HG02943 (cell line): Measurements from ENCODE around the gene SLC25A6.
A peak's percentile ranks its signal among the peaks of the same experiment; 100 is the strongest.
"Not testable (repeated sequence)": the region's sequence is repeated elsewhere in the genome, so short reads cannot be mapped to it uniquely, and the experiment has no call there.

Experiments used
- ATAC-seq: cut with Tn5 transposase; IDR thresholded peaks from one replicate; pipeline ENCODE4 v1.9.1; 2021; ENCODE audit warnings: mild to moderate bottlenecking, low read depth, moderate library complexity; ENCODE audit not compliant: unreplicated experiment

The SLC25A6 gene

DNA sequence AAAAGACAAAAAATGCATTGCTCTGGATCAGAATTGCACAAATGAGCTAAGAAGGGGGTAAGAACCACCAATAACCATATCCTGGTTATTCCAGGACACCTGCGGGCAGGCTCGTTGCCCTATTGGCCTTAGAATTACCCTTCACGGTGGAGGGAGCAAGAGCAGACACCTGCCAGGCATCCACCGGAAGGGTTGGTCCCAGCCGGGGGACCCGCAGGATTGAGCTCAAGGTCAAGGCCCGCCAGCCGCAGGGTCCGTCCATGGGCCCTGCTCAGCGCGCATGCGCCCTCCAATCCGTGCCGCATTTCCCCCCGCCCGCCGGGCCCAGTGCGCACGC is 575 bp downstream of the SLC25A6 start:
- ATAC-seq: peak; percentile 31

DNA sequence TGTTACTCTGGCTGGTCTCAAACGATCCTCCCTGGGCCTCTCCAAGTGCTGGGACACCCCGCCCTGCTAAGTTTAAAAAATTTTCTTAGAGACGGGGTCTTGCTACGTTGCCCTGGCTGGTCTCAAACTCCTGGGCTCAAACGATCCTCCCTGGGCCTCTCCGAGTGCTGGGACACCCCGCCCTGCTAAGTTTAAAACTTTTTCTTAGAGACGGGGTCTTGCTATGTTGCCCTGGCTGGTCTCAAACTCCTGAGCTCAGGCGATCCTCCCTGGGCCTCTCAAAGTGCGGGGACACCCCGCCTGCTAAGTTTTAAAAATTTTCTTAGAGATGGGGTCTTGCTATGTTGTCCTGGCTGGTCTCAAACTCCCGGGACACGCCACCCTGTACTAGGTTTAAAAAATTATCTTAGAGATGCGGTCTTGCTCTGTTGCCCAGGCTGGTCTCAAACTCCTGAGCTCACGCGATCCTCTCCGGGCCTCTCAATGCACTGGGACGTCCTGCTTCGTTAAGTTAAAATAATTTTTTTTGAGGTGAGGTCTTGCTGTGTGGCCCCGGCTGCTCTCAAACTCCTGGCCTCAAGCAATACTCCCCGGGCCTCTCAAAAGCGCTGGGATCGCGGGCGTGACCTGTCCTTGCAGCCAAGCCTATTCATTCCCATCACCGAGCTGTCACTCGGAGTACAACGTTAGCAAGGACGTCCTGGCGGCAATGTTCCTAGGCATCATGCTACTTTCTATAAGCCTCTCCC is 1.1 kb downstream of the SLC25A6 start:
- ATAC-seq: no peak

DNA sequence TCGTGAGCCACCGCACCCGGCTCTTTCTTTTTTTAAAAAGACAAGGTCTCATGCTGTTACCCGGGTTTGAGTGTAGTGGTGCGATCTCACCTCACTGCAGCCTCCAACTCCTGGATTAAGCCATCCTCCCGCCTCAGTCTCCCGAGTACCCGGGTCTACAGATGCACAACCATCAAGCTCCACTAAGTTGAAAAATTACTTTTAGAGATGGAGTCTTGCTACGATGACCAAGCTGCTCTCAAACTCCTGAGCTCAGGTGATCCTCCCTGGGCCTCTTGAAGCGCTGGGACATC is 2.0 kb downstream of the SLC25A6 start:
- no peak for ATAC-seq

DNA sequence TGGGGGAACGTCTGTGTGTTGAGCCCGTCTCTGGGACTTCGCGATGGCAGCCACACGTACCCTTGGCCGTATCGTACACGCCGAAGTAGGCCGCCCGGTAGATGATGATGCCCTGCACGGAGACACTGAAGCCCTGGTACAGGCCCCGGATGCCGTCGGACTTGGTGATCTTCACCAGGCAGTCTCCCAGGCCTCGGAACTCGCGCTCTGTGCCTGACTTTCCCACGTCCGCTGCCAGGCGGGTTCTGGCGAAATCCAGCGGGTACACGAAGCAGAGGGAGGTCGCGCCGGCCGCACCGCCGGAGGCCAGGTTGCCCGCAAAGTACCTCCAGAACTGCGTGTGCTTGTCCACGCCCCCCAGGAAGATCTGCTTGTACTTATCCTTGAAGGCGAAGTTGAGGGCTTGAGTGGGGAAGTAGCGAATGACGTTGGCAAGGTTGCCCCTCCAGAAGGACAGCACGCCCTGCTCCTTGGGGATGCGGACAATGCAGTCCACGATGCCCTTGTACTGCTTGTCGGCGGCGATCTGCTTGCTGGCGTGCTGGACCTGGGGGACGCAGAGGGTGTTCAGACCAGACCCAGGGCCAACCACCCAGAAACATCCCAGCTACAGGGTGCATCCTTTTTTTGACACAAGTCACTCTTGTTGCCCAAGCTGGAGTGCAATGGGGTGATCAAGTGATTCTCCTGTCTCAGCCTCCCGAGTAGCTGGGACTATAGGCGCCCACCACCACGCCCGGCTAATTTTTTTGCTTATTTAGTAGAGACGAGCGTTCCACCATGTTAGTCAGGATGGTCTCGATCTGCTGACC is 2.5 kb downstream of the SLC25A6 start:
- ATAC-seq: no peak

DNA sequence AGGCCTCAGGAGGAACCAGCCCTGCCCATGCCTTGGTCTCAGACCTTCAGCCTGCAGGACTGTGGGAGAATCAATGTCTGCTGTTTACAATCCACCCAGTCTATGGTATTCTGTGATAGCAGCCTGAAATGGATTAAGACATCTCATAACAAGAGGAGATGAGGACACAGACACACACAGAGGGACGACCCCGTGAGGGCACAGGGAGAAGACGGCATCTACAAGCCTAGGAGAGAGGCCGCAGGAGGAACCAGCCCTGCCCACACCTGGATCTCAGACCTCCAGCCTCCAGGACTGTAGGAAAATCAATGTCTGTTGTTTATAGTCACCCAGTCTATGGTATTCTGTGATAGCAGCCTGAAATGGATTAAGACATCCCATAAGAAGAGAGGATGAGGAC is 3.3 kb downstream of the SLC25A6 start:
- no peak for ATAC-seq

DNA sequence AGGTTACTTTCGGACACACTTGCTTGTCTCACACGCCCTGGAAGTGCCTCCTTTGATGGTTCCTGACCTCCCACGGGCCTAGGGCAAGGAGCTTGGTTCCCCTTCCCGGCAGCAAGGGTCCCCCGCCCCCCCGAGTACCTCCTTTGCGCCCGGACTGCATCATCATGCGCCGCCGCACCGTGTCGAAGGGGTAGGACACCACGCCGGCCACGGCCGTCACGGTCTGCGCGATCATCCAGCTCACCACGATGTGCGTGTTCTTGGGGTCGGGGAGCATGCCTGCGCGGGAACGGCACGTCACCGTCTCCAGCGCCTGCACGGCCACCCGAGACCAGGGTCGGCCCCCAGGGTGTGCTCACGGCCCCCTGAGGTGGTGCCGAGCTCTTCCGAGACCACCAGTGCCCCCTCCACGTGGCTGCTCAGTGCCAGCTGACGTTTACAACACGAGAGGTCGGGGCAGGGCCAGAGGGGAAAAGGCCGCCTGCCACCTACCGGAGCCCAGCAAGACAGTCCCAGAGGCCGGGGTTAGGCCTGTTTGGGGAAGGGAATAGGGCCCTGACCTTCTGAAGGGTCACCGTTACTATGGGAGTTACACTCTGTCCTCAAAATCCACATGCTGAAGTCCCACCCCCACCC is 4.7 kb downstream of the SLC25A6 start:
- no peak for ATAC-seq

DNA sequence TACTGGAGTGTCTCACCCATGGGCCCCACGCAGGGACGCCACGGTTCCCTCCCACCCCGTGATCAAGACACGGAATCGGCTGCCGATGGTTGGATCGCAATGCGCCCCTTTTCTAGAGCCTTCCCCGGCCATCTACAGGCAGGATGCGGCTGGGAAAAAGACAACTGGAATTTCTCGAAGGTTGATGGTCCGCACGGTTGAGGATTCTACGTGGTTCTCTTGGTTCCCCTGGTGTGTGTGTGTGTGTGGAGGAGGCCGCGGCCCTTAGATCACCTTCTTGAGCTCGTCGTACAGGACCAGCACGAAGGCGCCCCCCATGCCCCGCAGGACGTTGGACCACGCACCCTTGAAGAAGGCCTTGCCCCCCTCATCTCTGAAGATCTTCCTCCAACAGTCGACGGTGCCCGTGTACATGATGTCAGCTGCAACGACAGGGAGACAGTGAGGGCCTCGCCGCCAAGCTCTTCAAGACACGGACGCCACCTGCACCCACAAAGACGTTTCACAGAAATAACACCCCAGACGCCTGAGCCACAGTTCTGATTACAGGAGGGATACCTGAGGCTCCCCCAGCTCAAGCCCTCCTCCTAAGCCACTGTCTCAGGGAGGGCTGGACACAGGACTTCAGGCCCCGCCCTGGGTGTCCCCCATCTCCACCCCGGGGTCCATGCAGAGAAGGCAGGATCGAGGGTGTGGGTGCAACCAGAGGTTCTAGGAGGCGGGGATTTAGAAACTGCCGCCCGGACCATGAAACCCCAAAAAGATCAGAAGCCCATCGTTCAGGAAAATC is 5.4 kb downstream of the SLC25A6 start:
- ATAC-seq: no peak

DNA sequence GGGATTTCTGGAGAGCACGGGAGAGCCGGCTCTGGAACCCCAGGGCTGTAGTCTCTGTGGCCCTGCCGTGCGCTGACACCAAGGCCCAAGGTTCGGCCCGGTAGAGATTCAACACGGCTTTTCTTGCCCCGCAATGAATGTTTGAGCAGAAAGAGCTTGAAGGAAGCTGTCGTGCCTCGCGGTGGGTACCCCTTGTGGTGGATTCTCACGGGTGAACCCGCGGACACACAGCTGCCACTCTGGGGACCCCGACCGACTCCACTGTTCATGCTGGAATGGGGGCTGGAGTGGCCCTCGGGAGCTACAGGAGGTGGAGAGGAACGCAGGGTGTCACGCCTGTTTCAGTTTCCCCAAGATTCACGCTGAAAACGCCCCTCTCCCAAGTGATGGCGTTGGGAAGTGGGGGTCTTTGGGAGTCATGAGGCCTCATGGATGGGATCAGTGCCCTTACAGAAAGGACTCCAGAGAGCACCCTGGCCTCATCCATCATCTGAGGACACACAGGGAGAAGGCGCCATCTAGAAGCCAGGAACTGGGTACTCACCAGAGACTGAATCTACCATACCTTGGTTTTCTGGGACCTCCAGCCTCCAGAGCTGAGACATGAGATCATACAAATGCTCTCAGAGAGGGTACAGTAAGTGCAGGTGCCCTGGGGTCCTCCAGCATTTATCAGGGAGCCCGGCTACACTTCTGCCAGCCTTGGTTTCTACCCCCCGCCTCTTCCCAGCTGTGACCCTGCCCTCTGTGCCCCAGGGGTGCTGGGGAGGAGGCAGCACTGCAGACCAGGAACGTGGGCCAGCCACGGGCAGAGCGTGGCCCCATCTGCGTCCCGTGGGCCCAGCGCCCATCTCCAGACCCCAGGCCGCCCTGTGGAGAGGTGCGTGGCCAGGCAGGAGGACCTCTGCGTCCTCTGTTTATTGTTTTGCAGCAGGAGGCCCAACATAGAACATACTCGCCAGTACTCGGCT is 6.4 kb downstream of the SLC25A6 start:
- ATAC-seq: no peak

DNA sequence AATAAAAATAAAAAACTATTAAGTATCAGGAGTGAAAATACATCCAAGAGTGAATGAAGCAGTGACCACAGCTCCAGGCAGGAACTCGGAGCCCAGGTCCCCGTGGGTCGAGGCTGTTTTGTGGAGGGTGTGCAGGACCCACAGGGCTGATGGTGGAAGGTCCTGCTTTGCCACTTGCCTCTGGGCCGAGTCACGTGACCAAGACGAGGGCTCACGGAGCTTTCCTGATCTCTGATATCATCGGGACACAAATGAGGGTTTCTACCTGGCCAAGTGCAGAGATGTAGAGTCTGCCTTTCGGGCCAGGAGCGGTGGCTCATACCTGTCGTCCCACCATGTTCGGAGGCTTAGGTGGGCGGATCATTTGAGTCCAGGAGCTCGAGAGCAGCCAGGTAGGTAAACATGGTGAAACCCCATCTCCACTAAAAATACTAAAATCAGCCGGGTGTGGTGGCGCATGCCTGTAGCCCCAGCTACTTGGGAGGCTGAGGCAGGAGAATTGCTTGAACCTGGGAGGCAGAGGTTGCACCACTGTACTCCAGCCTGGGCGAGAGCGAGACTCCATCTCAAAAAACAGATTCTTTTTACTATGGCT is 7.2 kb downstream of the SLC25A6 start:
- ATAC-seq: no peak

DNA sequence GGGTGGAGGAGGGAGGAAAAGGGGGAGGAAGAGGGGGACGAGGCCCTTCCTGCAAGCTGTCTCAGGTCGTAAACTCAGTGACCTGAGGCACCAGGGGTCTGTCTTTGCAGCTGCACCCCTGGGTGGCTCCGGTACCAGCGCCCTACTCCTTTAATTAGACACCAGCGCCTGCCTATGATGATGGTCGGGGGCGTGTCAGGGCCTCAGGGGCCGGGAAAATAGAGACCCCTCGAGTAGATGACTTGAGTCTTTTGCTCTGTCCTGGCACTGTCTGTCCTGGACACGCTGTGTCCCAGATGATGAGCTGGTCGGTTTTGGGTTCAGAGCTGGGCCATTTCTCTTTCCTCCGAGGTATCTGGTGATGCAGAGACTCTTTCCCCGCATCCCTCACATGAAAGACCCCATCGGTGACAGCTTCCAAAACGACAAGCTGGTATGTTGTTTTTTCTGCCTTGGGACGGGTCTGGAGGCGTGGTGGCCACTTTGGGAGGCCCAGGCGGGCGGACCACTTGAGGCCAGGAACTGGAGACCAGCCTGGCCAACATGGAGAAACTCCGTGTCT is 11.2 kb downstream of the SLC25A6 start:
- no peak for ATAC-seq

DNA sequence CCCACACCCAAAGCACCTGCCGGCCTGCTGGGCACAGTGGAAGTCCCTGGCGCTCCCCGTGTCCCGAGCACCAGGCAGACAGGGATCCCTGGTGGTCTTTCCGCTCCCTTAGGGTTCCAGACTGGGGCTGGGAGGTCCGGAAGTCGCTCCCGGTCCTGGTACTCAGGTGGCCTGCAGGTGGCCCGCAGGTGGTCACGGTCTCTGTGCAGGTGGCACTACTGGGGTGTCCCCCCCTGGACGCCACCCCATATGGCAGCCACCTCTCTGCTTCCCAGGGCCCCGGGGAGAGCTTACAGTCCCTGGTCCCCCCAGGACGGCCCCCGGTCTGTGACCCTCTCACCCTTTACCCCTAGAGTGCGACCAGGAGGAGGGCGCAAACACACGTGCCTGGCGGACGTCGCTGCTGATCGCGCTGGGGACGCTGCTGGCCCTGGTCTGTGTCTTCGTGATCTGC is 13.6 kb downstream of the SLC25A6 start:
- ATAC-seq: no peak

DNA sequence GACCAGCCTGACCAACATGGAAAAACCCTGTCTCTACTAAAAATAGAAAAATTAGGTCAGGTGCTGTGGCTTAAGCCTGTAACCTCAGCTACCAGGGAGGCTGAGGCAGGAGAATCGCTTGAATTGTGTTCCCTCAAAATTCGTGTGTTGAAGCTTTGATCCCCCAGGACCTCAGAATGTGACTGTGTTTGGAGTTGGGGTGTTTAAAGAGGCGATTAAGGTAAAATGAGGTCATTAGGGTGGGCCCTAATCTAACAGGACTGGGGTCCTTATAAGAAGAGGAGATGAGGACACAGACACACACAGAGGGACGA is 23.6 kb downstream of the SLC25A6 start:
- ATAC-seq: no peak

DNA sequence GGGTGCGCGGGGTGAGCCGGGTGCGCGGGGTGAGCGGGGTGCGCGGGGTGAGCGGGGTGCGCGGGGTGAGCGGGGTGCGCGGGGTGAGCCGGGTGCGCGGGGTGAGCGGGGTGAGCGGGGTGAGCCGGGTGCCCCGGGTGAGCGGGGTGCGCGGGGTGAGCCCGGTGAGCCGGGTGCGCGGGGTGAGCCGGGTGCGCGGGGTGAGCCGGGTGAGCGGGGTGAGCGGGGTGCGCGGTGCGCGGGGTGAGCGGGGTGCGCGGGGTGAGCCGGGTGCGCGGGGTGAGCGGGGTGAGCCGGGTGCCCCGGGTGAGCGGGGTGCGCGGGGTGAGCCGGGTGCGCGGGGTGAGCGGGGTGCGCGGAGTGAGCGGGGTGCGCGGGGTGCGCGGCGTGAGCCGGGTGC is 25.6 kb downstream of the SLC25A6 start:
- not testable (repeated sequence) for ATAC-seq

DNA sequence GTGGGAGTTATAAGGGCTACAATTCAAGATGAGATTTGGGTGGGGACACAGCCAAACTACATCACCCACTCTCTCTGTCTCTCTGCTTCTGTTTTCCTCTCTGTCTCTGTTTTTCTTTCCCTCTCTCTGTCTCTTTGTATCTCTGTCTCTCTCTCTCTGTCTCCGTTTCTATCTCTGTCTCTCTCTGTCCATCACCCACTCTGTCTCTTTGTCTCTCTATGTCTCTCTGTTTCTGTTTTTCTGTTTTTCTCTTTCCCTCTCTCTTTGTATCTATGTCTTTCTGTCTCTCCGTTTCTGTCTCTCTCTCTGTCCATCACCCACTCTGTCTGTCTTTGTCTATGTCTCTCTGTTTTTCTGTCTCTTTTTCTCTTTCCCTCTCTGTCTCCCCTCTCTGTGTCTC is 30.0 kb downstream of the SLC25A6 start:
- ATAC-seq: no peak

DNA sequence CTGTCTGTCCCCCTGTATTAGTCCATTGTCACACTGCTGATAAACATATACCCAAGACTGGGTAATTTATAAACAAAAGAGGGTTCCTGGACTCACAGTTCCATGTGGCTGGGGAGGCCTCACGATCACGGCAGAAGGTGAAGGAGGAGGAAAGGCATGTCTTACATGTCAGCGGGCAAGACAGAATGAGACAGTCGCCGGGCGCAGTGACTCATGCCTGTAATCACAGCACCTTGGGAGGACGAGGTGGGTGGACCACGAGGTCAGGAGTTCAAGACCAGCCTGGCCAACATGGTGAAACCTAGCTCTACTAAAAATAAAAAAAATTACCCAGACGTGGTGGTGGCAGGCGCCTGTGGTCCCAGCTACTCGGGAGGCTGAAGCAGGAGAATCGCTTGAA is 30.6 kb downstream of the SLC25A6 start:
- ATAC-seq: no peak

DNA sequence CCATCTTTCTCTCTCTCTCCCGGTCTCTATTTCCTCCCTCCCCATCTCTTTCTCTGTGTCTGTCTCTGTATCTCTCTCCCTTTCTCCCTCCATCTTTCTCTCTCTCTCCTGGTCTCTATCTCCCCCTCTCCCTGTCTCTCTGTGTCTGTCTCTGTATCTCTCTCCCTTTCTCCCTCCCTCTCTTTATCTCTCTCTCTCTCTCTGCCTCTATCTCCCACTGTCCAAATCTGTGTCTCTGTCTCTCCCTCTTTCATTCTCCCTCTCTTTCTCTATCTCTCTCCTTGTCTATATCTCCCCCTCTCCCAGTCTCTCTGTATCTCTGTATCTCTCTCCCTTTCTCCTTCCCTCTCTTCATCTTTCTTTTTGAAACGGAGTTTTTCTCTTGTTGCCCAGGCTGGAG is 31.7 kb downstream of the SLC25A6 start:
- no peak for ATAC-seq

DNA sequence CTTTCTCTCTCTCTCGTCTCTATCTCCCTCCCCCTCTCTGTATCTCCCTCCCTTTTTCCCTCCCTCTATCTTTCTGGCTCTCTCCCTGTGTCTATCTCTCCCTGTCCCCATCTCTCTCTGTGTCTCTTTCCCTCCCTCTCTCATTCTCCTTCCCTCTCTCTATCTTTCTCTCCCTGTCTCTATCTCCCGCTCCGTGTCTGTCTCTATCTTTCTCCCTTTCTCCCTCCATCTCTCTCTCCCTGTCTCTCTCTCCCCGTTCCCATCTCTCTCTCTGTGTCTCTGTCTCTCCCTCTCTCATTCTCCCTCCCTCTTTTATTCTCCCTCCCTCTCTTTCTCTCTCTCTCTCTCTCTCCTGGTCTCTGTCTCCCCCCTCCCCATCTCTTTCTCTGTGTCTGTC is 32.4 kb downstream of the SLC25A6 start:
- ATAC-seq: no peak

DNA sequence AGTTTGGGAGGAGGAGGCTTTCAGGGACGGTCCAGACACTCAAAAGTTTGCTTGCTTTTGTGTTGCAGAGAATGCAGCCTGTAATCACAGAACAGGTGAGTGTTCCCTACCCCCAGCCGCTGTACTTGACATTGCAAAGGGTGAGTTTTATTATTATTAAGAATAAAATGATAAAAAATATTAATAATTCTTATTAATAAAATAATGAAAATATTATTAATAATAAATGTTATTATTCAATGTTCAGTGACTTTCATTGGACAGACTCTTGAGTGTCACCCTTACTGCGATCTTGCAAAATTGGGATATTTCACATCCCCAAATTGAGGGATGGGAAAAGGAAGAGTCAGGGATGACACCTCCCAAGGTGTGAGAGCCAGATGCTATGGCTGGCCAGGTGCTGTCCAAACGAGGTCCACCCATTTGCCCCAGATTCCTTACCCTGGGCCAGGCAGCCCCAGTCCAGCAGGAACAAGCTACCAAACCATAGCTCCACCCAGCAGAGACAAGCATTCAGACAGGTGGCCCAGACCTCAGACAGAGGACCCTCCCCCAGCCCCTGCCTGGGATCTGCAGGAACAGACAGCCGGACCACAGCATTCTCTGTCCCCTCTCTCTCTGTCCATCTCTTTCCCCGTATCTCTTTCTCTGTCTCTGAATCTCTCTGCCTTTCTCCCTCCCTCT is 33.0 kb downstream of the SLC25A6 start:
- no peak for ATAC-seq

DNA sequence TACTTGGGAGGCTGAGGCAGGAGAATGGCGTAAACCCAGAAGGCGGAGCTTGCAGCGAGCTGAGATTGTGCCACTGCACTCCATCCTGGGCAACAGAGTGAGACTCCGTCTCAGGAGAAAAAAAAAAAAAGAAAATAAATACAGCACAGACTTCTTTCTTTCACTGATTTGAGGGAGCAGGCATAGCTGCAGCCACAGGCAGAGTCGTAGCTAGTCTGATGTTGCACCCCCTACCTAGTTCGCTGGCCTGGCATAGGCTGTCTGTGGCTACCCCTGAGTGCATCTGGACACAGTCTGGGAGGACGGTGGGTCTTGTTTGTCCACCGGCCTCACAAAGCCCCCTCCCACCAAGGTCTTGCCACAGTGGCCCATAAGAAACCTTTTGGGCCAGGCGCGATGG is 33.9 kb downstream of the SLC25A6 start:
- no peak for ATAC-seq
